Gastroesophageal sphincter (tissue), 3 donors: ENCODE measurements around the gene CUBN.

Source experiments
- CTCF ChIP-seq, 4 experiments: fragments of 200-600 bp in 2 of 4; fragments of 450-650 bp in 2 of 4; sonication (generic) in 1 of 4; IDR thresholded peaks; one replicate each; pipeline ENCODE4 v1.5.1; 2017 to 2019; ENCODE audit warnings: antibody characterized with exemption in 4 of 4, mild to moderate bottlenecking in 2 of 4, moderate library complexity in 2 of 4
- EP300 ChIP-seq: sonication (generic); formaldehyde crosslinking; IDR thresholded peaks from one replicate; pipeline ENCODE4 v1.6.1; 2017; ENCODE audit warnings: antibody characterized with exemption, mild to moderate bottlenecking
- POLR2A ChIP-seq, 2 donors: fragments of 450-650 bp; IDR thresholded peaks; one replicate each; pipeline ENCODE4 v1.6.1; 2017; ENCODE audit warnings: antibody characterized with exemption in 2 of 2, mild to moderate bottlenecking in 2 of 2, moderate library complexity in 1 of 2
- POLR2AphosphoS5 ChIP-seq: sonication (generic); formaldehyde crosslinking; IDR thresholded peaks from one replicate; pipeline ENCODE4 v1.6.1; 2017; ENCODE audit warnings: antibody characterized with exemption

- no peak for TF ChIP-seq CTCF (IDR thresholded peaks at IDR 0.05)
- no peak for TF ChIP-seq POLR2AphosphoS5
- TF ChIP-seq POLR2A (IDR thresholded peaks at IDR 0.05): no peak
- no peak for TF ChIP-seq EP300
Measured at GRCh38 chr10:16929069-16929468, 200.5 kb downstream of the CUBN start.
